HG02759 (cell line): ENCODE measurements around the gene FMN2.

ENCODE experiments used
- ATAC-seq: cut with Tn5 transposase; IDR thresholded peaks from one replicate; pipeline ENCODE4 v1.9.1; 2021; ENCODE audit warnings: mild to moderate bottlenecking, moderate library complexity; ENCODE audit not compliant: unreplicated experiment

FMN2 gene

DNA sequence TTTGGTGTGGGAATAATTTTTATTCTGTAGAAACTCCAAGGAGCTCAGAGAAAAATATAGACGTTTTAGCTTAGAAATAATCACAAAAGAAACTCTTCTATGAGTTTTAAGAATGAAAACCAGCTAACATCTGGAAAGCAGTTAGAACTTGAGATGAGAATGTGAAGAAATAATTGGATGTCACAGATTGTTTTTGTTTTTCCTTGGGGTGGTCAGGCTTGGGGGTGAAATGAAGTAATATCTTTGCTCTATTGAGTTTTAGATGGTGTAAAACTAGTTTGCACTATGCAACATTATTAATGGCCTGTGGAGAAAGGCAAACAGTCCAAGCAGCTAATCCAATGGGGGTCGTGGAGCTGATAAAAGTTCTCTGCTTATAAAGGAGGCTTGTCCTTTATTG lies 101.2 kb downstream of the FMN2 start:
- ATAC-seq = no peak

DNA sequence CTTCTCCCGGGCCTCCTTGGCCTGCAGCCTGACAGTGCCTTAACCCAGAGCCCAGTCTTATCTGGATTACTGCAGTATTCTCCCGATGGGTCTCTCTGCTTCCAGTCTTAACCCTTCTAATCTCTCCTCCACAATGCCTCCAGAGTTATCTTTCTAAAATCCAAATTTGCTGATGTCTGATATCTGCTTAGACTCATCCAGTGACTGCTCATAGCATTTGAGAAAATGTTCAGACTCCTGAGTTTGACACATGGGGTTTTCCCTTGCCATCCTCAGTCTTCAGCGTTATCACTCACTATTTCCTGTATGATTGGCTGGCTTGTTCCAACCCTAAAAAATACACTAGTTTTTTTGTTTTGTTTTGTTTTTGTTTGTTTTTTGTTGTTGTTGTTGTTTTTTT lies 102.0 kb downstream of the FMN2 start:
- no peak for ATAC-seq

DNA sequence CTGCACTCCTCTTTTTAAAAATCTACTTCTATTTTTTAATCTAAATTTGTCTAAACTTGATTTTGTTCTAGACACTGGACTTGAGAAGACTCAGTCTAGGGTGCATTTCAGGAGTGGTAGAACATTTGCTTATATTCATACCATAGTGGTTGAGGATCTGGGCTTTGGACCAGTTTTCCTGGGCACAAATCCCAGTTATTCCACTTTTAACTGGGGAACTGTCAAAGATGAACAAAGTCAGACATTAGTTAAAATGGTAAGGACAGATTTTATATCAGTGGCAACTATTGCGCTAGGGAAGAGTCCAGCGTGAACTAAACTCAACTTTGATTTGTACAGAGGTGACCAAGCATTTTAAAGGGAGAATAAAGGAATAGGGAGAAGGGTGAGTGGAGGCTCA lies 102.4 kb downstream of the FMN2 start:
- no peak for ATAC-seq

DNA sequence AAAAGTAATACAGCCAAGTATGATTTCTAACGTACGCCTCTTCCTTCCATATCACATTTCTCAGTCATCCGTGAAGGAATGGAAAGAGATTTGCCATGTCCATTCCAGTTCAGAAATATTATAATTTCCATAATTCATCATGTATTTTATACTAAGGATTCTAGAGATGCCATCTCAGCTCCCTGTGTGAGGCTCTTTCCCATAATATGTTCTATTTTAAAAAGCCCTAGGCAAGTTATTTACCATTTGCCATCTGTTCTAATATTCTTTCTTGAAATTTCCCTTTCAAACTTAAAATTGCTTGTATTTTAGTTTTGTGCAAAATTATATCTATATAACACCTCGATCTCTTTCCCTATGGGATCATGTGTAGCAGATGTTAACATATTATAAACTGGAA lies 106.7 kb downstream of the FMN2 start:
- ATAC-seq = no peak

DNA sequence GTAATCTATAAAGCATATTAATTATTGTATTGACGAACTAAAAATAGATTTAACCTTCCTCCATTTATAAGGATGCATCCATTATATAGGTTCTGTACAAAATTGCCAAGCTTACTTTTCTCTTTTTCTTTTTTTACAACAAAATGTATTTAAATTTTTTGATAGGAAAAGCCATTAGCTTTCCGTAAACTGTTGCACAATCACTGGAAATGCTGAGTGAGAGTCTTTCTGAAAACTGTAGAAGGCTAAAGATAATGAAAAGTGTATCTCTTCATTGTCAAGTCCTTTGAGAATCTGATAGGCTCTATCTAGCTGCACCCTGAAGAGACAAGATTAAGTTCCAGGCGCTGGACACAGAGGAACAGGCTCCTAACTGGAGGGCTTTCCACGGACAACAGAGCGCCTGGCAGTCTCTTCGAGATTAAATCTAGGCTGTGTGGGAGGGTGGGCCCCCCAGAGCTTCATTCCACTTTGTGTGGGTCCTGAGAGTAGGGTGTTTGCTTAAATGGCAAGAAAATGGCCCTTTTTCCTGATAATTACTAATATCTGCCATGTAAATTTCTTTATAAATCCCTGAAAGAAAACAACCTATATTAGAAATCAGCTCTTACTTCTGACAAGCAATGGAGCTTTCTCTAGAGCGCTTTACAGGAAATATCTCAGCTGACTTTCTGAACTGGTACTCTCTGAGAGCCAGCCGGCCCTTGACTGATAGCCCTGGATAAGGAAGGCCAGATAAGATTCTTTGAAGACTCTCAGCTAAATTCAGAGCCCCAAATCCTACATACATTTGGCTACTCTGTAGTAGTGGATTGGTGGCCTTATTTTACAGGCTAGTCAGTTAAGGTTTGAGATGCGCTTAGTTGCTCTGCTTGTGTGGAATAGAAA lies 108.3 kb downstream of the FMN2 start:
- no peak for ATAC-seq

DNA sequence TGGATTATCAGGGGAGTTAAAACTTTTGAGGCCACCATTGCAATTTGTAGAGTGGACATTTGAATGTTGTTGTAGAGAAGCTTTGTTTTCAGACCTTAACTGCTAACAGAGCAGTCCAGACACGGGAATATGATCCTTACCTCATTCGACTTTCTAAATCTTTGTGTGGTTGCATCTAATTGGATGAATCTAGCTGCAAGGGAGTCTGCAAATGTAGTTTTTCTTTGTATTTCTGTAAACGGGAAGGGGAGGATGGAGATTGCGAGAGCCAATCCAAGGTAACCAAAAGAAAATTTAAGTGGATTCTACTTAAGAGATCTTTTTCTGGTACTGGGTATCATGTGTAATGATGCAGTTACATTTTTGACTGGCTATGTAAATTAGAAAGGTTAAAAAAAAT lies 110.2 kb downstream of the FMN2 start:
- no peak for ATAC-seq

DNA sequence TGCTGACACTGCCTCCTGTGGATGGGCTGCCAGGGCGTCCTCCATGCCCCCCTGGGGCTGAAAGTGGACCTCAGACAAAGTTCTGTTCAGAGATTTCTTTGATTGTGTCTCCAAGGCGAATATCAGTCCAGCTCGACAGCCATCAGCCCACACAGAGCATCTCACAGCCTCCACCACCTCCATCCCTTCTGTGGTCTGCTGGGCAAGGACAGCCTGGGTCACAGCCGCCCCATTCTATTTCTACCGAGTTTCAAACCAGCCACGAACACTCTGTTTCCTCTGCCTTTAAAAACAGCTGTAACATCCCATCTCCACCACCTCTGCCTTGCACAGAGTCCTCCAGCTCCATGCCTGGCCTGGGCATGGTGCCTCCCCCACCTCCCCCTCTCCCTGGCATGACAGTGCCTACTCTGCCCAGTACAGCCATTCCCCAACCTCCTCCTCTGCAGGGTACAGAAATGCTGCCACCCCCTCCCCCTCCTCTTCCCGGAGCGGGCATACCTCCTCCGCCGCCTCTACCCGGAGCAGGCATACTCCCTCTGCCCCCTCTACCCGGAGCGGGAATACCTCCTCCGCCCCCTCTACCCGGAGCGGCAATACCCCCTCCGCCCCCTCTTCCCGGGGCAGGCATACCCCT lies 115.5 kb downstream of the FMN2 start:
- ATAC-seq = no peak

DNA sequence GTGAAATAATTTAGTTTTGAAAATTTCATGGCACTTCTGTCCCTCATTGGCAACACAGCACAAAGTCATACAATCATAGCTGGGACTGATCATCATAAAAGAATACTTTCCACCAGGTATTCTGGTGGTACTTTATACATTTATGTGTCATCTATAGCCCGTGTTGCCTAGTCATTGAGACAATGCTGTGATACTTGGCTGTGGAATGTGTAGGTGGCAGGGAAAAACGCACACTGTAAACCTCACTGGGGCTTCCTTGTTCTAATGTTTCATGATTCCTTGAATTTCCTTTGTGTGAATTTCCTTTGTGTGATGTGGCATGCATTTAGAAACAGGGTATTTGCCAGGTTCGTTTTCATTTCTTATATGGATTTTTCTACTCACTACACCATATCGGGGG lies 118.3 kb downstream of the FMN2 start:
- ATAC-seq = no peak

DNA sequence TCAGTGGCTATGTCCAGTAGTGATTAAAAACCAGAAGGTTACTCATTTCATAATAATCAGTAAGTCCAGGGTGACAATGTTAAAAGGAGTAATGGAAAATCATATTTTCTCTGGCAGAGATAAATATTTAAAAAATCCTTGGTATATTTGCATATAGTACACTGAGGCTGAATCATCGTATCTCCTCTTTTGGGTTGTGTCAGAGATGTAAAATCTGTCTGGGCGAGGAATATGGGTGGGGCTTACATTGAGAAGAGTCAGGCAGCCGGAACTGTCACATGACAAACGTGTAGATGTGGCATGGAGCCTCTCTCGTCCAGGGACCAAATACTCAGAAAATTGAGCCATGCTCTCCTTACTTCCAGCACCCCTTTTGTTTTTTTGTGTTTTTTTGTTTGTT lies 120.9 kb downstream of the FMN2 start:
- ATAC-seq = no peak

DNA sequence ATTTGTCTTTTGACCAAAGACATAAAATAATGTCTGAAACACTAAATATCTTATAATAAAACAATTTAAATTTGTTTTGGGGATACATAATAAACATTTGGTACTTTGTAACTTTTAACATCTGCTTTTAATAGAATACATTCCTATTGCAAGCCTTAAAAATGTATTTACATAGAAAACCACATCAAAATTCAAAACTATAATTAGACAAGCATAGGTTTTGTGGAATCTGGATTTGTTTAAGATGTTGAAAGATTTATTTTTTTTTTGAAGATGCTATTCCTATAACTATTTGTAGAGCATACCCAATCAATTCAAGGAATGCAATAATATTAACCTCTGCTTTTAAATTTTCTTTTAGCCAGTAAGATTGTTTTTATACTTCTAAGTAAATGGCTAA lies 125.7 kb downstream of the FMN2 start:
- no peak for ATAC-seq

DNA sequence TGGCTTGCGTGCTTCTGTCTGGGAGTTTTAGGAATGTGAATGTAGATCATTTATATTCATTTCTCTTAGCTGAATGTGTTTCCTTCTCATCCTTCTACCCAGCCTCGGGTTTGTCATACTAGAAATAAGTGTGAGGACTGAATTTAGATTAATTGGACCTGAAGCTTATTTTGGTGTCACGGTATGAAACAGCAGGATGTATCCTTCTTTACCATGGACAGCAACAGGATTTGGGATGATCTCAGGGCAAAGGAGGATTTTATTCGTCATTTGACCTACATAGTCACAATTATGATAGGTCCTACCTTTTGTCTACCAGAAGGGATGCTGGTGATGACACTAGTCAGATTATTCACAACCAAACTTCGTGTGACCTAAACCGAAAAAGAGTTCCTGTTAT lies 127.4 kb downstream of the FMN2 start:
- no peak for ATAC-seq

DNA sequence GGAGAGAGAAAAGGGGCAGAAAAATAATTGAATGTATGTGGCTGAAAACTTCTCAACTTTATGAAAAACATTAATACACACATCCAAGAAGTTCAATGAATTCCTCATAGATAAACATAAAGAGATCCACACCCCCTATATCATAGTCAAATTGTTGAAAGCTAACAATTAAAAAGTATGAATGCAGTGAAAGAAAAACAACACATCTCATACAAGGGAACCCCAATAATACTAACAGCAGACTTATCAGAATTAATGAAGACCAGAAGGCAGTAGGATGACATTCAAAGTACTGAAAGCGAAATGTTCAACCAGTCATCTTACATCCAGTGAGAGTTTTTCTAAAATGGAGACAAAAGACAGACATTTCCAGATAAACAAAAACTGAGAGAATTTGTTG lies 134.4 kb downstream of the FMN2 start:
- no peak for ATAC-seq

DNA sequence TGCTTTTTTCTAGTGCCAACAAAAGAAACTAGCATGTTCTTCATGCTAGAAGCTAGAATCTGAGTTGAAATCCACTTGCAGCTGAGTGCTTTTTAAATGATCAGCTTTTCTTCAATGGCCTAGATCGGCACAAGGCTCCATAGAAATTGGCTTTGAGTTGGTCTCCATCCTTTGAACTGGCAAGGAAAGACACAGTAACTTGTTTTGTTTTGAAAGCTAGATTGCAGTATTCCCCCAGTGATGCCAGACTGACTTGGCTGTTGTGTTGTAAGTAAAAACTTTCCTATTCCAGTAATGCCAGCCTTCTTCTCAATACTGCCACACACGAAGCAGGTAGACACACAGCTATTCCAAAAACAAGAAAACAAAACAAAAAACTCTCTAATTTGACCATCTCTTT lies 139.1 kb downstream of the FMN2 start:
- no peak for ATAC-seq

DNA sequence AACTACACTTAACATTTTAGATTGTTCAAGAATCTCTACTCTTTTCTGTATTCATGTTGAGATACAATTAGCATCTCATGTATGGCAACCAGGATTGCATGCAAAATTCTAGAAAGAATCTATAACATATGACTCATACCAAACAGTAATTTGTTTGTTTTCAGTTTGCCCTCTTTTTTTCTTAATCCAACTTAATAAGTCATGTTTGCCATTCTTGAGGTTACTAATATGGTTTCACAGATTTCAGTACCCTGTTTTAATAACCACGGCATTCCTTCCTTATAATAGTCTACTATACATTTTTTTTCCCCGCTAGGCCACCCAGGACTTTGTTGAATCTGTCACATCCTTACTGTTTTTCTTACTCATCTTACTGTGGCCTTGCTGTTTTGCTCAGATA lies 140.8 kb downstream of the FMN2 start:
- ATAC-seq = no peak

DNA sequence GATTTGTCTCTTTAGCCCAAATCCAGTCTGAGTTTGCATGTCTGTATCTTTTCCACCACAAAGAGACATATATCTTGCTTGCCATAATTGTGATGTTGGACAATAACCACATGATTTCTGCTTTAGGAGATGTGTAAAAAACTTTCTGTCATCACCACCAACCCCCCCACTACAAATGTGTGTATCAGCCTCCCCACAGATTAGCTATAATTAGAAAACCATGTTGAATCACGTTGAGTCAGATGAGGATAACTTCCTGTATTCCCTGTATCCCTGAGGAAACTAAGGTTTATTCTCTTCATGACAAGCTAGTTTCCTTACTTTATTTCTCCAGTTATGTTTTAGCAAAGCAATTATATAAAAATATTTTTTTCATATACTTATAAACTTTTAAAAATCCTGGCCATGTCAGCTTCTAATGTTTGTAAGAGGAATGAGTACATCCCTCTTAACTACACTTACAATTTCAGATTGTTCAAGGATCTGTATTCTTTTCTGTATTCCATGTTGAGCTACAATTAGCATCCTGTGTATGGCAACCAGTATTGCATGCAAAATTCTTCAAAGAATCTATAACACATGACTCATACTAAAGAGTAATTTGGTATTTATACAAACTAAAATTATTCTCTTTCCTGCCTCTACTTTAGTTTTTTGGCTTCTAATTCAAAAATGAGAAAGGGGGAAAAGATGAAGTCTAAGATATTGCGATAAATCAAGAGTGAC lies 143.0 kb downstream of the FMN2 start:
- ATAC-seq = no peak

DNA sequence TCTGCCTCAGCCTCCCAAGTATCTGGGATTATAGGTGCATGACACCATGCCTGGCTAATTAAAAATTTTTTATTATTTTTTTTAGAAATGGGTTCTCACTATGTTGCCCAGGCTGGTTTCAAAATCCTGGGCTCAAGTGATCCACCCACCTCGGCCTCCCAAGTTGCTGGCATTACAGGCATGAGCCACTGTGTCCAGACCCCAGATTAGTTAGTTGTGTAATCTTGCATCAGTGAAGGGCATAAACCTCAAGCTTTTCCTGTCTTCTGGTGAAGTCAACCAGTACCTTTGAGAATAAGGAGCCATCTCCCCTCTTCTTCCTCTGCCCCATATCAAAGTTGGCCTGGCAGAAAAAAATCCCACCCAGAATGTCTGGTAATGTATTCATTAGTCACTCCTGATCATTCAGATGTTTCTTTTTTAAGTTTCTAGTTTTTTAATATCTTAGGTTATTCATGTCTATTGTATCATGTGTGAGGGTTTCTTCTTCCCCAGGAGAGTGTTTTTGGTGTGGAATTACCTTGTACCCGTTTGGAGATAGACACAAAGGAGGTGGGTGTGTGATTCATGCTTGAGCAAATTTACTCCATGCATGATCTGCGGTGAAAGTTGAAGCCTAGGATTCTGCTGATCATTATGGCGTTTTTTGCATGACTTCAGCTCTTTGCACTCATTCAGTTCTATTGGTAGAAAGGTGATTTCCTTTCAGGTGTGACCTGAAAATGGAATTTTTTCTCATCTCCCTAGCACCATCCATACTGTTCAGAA lies 144.0 kb downstream of the FMN2 start:
- no peak for ATAC-seq

DNA sequence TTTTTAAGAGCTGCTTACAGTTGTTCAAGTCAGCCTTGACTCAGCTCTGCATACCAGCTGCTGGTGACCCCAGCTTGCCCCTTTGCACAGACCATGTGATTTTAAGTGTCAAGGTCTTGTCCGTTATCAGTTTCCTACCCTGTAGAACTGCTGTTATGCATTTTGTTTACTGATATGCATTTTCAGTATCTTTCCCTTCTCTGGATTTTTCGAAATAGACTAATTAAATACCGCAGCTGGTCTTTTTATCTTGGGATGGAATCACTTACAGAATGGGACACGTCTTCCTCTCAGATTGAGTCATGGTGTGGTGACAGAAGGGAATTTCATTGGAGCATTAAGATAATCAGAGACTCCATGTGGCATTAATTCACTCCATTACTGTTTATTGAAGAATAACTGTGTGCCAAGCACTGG lies 145.6 kb downstream of the FMN2 start:
- no peak for ATAC-seq

DNA sequence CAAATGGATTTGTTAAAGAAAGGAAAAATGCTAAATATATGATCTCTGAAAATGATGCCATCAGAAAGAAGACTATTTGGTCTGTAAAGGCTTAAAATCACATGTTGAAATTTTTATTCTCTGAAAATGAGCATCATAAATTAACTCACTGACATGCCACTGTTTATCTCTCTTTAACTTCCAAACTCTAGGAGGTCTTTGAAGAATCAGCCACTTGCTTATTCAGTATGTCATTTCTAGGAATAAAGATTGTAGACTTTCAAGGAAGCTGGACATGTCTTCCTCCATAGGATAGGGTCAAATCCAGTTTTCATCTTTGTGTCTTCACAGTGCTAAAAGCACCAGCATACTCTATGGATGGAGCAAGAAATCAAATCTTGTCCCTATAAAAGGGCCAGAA lies 147.6 kb downstream of the FMN2 start:
- ATAC-seq = no peak

DNA sequence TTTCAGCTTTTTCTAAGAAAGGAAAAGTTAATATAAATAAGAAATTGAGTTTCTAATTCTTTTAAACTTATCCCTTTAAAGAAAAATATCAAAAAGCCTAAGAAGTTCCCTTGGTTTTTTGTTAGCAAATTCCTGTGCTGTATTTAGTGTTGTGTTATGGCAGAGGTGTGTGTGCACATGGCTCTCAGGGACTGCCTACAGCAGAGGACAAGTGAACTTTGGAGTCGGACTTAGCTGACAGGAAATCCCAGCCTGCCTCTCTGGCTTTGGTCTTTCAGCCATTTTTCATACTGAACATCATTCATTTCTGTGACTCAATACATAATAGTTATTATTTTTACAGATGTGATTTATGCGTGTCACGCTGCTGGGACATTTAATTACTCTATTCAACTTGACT lies 149.6 kb downstream of the FMN2 start:
- ATAC-seq = no peak

DNA sequence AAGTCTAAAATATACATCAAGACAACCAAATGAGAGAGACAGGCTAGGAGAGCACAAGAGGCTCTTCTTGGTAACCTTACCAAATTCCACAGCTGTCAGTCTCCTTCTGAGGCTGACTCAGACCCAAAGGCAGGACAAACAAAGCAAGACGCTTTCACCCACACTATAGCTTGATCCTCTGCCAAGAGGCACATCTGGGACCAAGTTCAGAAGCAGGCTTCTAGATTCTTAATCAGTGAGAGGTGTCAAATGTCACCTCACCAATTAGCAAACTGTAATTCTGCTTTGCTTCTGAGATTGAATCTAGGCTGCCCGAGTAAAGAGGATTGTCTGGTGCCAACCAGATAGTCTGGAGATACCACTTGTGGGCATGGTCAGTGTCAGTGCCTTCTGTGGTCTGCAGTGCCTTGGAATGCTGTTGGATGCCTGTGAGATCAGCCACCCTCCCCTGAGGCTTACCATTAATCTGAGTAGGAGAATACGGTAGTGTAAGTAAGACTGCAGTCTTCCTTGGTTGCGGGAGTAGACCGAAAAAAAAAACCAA lies 151.0 kb downstream of the FMN2 start:
- ATAC-seq = no peak
